Kidney epithelial cell (primary cell): ENCODE results near the gene BCAS3. TPM values are rescaled to one million over a fixed set of nuclear protein-coding genes. Genes with fewer than 3 reads are reported as not detected.

Experiments used
- DNase-seq: peaks from one replicate; pipeline ENCODE4 v3.0.0-alpha.2; 2010; ENCODE audit warnings: low read depth
- H3K27me3 ChIP-seq: 2 replicates; pipeline ENCODE4 v1.6.0; 2011; ENCODE audit warnings: low read length; ENCODE audit not compliant: control insufficient read depth, insufficient read depth
- H3K36me3 ChIP-seq: 2 replicates; pipeline ENCODE4 v1.5.1; 2011; ENCODE audit warnings: low read length; ENCODE audit not compliant: control insufficient read depth, insufficient read depth
- H3K4me3 ChIP-seq: 2 replicates; pipeline ENCODE4 v1.5.1; 2011; ENCODE audit warnings: low read depth, mild to moderate bottlenecking, control low read depth, low read length
- total RNA-seq: library from RNA; depleted of rRNA; stranded (reverse); fragments of >200 nt; gene quantifications from 2 replicates; pipeline ENCODE4 v1.2.3, GENCODE V29; 2015
- TF ChIP-seq, protein P1 (sequence below): IDR thresholded peaks from 2 replicates; pipeline ENCODE4 v1.5.1; 2011; ENCODE audit warnings: mild to moderate bottlenecking, moderate library complexity, low read length, control low read depth, inconsistent platforms; ENCODE audit not compliant: insufficient read depth, poor library complexity, severe bottlenecking

The BCAS3 gene
- total RNA-seq, 1 donor from 2014 or later = 26.7 TPM

GRCh38 chr17:61127960-61128359 lies 450.3 kb downstream of the BCAS3 start:
- H3K4me3 ChIP-seq = no peak overlapping the region
- no peaks in the 10 kb centered on the region for H3K27me3 ChIP-seq
- no peak for DNase-seq
- TF ChIP-seq, protein P1, sequence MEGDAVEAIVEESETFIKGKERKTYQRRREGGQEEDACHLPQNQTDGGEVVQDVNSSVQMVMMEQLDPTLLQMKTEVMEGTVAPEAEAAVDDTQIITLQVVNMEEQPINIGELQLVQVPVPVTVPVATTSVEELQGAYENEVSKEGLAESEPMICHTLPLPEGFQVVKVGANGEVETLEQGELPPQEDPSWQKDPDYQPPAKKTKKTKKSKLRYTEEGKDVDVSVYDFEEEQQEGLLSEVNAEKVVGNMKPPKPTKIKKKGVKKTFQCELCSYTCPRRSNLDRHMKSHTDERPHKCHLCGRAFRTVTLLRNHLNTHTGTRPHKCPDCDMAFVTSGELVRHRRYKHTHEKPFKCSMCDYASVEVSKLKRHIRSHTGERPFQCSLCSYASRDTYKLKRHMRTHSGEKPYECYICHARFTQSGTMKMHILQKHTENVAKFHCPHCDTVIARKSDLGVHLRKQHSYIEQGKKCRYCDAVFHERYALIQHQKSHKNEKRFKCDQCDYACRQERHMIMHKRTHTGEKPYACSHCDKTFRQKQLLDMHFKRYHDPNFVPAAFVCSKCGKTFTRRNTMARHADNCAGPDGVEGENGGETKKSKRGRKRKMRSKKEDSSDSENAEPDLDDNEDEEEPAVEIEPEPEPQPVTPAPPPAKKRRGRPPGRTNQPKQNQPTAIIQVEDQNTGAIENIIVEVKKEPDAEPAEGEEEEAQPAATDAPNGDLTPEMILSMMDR = no peak
- no peaks in the 10 kb centered on the region for H3K36me3 ChIP-seq

DNA sequence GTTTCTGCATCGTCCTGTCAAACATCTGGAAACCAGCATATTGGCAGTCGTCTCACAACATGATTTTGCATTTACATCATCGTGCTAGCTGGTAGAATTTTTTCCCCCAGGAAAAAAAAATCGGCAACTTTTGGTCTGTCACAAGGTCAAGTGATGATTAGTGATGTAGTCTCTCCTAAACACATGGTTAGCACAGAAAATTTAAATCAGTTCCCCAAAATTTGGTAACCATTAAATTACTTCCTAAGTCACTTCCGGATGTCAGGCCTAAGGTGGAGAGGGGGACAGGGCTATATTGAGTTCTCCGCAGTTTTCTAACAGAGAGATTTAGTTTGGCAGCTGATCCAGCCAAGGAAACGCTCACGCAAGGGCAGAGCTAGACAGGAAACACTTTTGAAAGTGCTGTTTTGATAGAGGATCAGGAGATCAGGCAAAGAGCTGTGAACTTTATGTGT lies 451.0 kb downstream of the BCAS3 start:
- H3K27me3 ChIP-seq = no peaks in the 10 kb centered on the region
- no peak for DNase-seq
- TF ChIP-seq, protein P1 = no peak
- H3K36me3 ChIP-seq = no peaks in the 10 kb centered on the region
- no peak overlapping the region for H3K4me3 ChIP-seq

GRCh38 chr17:61129267-61130254 lies 451.9 kb downstream of the BCAS3 start:
- no peak for DNase-seq
- no peaks in the 10 kb centered on the region for H3K36me3 ChIP-seq
- H3K27me3 ChIP-seq = no peaks in the 10 kb centered on the region
- TF ChIP-seq, protein P1 = no peak
- no peak overlapping the region for H3K4me3 ChIP-seq

- Histone ChIP-seq H3K27me3 (no peaks in the 10 kb centered on the region), H3K36me3 (no peaks in the 10 kb centered on the region), H3K4me3 (no peak overlapping the region)
- TF ChIP-seq, protein P1 = no peak
- DNase-seq = no peak
These were observed 452.7 kb downstream of the BCAS3 start for GRCh38 chr17:61130330-61130729.

- Histone ChIP-seq H3K27me3 (no peaks in the 10 kb centered on the region), H3K4me3 (no peak overlapping the region), H3K36me3 (no peaks in the 10 kb centered on the region)
- no peak for DNase-seq
- TF ChIP-seq, protein P1 = no peak
These were observed 453.9 kb downstream of the BCAS3 start for GRCh38 chr17:61131585-61131984.

DNA sequence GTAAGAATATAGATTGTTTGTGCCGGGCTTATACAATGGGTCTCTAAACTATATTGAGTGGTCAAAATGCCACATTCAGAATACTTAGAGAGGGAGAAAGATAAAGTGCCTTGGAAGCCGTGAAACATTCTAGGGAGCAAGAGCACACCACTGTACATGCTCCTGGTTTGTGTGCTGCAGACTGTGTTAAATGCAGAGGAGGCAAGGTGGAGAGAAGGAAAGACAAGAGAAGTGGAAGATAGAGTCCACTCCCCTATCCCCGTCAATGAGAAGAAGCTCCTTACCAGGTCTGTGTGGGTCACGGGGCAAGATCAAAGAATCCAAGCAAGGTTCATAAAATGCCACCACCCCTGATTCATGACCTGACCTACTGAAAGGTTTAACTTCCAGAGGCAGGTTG lies 454.9 kb downstream of the BCAS3 start:
- DNase-seq = no peak
- TF ChIP-seq, protein P1 = no peak
- H3K36me3 ChIP-seq = no peaks in the 10 kb centered on the region
- no peaks in the 10 kb centered on the region for H3K27me3 ChIP-seq
- H3K4me3 ChIP-seq = no peak overlapping the region
